NCI-H69 (cell line): ENCODE results near the gene SLC17A2.
A peak's percentile ranks its signal among the peaks of the same experiment; 100 is the strongest.

ENCODE experiments used
- DNase-seq: peaks from one replicate; lab custom pipeline; 2025; lab: John Stamatoyannopoulos, UW

SLC17A2 gene, protein sequence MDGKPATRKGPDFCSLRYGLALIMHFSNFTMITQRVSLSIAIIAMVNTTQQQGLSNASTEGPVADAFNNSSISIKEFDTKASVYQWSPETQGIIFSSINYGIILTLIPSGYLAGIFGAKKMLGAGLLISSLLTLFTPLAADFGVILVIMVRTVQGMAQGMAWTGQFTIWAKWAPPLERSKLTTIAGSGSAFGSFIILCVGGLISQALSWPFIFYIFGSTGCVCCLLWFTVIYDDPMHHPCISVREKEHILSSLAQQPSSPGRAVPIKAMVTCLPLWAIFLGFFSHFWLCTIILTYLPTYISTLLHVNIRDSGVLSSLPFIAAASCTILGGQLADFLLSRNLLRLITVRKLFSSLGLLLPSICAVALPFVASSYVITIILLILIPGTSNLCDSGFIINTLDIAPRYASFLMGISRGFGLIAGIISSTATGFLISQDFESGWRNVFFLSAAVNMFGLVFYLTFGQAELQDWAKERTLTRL

DNA sequence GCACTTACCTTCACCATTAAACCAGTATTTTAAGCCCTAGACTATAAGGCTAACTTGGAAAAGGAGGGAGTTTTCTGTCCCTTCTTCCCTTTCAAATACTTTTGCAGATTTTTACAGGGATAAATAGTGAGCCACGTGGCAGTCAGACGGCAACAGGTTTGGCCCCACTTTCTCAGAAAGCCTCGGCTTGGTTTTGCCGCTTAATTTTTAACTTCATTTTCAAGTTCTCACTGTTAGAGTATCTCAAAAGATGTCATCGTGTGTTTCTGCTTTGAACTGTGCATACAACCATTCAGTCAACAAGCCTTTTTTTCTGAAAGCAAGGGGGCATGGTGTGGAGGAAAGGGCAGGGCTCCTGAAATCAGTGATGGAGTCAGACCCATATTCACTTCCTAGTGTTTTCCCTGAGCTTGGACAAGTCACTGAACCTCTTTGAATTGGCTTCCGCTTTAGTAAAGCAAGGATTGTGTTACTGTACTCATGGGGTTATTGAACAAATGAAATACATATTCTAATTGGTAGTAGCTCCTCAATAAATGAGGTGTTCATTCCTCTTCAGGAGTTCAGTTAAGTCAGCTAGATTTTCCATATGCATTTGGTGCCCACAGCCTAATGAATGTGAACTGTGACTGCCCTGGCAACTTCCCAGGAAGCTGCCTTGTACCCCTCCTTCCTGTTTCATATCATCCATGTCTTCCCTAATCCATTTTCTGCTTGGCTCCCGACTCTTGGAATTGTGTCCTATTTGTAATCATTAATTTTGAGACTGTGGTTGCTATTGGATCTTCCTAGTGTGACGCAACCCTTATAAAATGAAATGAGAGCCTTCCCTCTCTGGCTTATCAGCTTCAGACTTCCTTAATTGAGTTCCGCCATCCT, at the start of gene SLC17A2:
Gene SLC17A2, minus strand, starts transcription at position 160 of the 879 bp plus-strand sequence. CDS start 4,895 bp downstream, outside the sequence.
- no peak for DNase-seq

DNA sequence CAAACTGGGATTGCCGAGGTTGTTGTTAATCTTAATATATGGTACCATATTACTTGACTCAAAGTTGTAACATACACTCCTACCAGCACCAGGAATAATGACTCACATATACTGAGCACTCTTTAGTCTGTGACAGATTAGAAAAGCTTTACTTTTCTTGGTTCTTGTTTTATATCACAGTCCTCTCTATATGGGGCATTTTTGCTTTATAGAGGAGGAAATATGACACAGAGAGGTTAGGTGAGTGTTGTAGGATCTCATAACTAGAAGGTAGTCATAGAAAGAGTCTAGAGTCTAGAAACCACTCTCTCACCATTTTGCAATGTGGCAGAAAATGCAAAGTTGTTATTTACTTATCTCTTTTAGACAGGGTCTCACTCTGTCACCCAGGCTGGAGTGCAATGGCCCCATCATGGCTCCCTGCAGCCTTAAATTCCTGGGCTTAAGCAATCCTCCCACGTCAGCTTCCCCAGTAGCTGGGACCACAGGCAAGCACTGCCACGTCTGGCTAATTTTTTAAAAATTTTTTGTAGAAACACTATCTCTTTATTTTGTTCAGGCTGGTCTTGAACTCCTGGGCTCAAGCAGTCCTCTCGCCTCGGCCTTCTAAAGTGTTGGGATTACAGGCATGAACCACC, 45.6 kb upstream of the SLC17A2 start:
- DNase-seq, result no peak

DNA sequence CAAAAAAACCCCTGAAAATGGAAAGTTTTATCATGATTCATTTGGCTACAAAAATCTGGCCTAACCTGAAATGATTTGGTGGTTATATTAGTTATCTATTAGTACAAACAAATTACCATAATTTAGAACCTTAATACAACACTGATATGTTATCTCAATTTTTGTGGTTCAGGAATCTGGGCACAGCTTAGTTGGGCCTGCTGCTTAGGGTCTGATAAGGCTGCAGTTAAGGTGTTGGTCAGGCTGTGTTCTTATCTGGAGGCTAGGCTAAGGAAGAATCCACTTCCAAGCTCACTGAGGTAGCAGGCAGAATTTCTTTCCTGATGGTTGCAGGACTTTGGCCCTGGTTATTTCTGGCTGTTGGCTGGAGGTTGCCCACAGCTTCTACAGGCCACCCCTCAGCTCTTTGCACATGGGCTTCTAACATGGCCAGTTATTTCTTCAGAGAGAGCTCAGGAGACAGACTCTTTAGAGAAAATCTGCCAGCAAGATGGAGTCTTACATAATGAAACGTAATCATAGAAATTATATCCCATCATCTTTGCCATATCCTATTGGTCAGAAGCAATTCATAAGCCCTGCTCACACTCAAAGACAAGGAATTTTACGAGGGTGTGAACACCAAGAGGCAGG, 43.5 kb upstream of the SLC17A2 start:
- no peak for DNase-seq

DNA sequence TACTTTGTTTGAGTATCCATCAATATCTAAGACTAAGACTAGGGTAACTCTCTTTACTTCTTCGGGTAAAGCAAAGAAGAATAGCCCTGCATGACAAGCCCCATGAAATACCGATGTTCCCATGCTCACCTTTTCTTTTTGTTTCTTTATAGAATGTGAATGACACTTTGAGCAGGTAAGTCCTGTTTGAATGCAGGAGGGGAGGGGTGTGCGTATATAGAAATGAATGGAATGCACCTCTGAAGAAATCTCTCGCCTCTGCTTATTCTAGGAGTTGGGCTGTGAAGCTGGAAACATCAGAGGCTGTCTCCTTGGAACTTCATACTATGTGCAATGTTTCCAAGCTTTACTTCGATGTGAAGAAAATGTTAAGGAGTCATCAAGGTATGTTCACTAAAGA, 42.4 kb upstream of the SLC17A2 start:
- no peak for DNase-seq

DNA sequence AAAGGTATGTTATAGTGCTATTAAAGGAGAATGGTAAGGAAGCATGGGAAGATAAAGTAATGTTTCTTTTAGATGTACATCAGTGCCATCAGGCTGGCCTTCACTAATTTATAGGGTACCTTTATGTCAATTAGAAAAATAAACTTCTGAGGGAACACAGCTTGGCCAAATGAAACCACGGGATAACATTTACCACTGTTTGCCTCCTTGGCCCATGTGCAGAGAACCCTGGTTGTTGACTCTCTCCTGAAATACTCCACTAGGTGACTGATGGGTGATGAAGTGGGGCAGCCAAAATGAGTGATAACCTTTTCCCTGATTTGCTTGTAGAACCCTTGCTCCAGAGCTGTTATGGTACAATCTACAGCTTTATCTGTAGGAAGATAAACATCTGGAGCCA, 41.6 kb upstream of the SLC17A2 start:
- DNase-seq, result no peak

DNA sequence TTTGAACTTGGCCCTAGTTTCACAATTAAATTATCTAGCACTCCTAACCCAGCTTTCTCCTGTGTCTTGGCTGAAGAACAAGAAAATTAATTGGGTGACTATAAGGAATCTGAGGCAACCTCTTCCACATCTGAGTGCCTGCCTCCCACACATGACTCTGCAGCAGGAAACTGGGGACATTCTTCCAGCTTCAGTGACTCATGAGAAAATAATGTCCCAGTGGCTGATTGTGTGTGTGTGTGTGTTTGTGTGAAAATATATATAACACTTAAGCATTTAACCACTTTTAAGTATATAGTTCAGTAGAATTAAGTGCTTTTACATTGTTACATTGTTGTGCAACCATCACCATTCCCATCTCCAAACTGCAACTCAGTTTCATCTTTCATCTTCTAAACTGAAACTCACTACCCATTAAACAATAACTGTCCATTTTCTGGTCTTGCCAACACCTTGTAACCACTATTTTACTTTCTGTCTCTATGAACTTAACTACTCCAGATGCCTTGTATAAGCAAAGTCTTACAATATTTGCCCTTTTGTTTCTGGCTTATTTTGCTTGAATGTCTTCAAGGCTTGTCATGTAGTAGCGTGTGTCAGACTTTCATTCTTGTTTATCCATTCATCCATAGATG, 40.8 kb upstream of the SLC17A2 start:
- no peak for DNase-seq

DNA sequence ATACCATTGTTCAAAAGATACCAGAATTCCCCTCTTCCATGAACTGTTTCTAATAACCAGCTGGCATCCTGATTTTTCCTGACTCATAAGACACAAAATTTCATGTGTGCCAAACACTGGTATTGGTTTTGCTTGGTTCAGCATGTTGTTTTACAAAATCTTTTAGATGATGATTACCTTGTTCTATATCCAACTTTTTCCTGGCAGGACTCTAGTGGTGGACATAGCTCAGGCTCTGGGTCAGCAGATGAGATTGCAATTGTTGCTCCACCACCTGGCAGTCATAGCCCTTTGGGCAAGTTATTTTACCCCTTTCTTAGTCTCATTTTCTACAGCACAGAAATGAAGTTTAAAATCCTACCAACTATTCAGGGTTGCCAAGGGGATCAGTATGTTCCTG, 38.3 kb upstream of the SLC17A2 start:
- DNase-seq, result no peak

DNA sequence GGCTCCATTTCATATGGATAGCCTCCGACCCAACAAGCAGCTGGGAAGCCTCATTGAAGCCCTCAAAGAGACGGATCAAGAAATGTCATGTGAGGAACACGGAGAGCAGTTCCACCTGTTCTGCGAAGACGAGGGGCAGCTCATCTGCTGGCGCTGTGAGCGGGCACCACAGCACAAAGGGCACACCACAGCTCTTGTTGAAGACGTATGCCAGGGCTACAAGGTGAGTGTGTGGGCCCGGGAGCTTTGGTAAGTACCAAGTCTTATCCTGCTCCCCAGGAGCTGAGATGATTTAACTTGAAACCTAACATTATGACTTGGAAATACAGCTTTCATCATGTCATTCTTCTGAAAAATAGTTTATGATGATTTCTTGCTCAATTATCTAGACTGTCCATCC, 36.2 kb upstream of the SLC17A2 start:
- DNase-seq, result no peak

DNA sequence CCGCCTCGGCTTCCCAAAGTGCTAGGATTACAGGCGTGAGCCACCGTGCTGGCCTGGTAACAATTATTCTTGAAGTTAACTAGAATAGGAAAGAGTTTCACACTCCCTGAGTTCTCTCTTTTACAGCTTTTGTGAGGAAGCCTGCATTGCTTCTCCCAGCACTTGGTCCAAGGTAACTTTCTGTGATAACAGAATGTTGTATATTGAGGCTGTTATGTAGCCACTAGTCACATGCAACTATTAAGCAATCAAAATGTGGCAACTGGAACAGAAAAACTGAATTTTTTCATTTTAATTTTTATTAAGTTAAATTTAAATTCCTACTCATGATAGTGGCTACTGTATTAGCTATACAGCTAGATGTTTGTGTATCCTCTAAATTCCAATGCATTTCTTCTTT, 34.6 kb upstream of the SLC17A2 start:
- no peak for DNase-seq

DNA sequence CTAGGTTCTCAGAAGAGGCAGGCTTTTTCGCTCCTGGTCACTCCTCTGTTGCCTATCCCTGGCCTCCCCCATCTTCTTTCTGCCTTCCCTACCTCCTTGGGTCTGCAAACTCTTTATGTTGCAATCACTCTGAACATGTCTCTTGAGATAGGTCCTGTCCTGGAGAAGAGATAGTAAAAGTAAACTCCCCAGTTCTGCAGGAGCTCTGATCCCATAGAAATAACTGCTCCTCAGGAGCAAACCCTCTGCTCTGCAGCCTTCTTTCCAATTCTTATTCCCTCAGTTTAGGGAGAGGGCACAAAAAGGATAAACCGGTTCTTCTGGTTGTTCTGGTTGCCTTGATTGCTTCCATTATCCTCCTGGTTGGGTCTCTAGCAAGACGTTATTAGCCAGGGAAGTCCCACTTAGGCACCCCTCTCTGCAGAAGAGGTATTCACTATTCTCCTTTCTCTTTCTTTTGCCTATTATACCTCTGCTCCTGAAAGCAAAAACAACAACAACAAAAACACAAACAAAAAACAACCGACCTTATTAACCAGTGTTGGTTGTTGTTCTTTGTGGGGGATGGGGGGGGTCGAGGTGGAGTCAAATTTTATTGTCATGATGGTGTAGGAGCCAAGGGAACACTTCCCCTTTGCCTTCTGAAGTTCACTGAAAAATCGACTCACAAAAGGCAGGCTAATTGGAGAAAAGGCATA, 33.1 kb upstream of the SLC17A2 start:
- no peak for DNase-seq

DNA sequence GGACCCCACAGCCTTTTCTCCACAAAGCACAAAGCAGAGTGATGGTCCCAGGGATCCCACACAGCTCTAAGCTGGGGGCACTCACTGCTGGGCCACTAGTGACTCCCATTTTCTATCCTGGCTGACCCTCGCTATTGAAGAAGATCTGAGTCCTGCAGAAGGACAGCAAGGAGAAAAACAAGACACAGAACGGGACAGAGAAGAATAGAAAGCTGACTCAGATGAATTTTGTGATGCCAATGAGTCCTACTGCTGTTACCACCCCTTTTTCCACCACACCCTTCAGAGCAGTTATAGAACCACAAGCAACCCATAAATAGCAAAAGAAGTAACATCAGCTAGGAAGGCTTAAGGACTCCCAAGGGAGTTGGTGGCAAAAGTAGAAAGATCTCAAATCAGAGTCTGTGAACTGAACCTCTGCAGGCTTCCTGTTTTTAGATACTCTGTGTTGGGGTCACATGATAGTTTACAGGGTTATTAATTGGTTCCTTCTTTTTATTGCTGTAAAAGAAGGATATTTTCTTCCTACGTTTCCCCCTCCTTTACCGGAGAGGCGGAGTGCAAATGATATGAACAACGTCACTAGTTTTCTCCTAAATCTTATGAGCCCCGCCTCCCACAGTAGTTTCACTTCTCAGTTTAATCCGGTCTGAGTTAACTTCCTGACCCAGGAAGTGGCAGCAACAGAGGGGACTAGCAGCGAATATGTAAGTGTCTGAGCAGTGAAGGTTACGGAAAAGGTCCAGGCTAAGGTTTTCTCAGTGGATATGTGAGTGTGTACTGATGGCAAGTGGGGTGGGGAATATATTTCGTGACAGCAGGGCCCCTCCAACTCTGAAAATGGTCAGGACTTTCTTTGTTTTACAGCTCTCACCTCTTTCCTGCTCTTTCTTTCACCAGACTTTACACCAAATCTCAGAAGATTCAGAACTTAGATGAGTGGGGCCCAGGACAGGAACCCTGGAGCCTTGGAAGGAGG, 31.9 kb upstream of the SLC17A2 start, which contains the start of gene TRIM38:
Gene TRIM38, plus strand, starts transcription at position 654 of the 979 bp plus-strand sequence. CDS start 3,721 bp downstream, outside the sequence.
- peak; percentile 11 for DNase-seq

DNA sequence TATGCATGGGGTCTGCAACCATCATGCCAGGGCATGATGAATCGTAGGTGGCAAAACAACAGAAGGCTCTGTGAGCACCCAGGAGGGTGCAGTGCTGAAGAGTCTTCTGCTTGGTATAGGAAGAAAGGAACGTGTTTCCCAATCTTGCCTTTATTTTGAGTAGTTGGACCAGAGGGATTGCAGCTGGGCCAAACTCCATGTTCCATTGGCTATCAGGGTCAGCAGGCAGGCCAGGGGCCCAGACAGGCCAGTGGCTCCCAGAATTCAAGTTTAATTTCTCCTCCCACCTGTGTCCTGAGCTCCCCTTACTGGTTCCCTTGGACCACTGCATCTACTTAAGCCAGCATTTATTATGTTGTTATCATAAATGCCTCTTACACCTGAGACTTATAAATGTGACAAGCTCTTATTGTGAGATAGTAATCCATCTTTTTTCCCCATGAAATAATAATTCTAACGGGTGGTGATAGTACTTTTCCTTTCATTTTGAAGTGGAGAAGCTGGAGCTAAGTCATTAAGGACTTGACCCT, 31.2 kb upstream of the SLC17A2 start:
- no peak for DNase-seq

DNA sequence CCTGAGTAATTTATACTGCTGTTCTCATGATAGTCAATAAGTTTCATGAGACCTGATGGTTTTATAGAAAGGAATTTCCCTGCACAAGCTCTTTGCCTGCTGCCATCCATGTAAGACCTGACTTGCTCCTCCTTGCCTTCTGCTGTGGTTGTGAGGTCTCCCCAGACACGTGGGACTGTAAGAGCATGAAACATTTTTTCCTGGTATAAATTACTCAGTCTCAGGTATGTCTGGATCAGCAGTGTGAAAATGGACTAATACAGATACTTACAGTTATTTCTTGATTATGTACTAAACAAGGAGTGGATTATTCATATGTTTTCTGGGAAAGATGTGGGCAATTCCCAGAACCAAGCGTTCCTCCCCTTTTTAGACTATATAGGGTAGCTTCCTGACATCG, 30.2 kb upstream of the SLC17A2 start:
- no peak for DNase-seq

DNA sequence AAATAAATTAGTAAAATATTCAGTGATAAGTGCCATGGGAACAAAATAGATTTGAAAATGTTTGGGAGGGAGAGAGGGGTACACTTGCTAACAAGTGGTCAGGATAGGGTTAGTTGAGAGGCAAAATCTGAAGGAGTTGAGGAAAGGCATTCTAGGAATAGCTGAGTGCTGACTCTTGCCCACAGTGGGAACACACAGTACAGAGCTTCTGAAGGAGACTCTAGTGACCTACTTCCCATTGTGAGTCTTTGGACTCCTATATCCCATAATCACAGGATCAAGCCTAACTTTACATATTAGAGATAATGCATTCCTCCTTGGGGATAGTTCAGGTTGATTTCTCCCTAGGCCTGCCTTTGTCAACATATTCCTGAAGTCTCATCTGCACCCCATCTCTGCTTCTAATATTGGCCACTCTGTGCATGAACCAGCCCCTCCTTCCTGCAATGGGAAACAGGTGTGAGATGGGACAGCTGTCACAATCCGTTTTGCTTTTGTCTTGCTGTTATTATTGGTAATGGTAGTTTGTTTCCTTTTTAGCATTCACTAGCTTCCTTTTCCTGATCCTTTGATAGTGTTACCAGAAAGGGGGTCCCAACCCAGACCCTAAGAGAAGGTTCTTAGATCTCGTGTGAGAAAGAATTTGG, 29.5 kb upstream of the SLC17A2 start:
- no peak for DNase-seq

DNA sequence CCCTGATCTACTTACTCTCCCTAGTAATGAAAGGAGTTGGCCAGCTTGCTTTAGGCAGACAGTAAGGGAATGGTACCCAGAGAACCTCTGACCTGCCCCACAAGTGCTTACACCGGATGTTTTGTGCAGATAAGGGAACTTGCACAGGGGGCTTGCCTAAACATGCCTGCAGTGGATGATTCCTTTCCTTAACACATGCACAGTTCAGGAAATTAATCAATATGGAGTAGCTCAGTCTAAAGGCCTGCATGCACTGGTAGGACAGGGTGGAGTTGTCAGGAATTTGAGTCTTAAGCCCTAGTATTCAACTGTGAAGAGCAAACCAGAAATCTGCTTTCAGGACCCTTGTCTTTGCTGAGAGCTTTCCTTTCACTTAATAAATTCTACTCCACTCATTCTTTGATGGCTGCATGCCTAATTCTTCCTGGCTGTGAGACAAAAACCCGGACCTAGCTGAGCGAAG, 28.2 kb upstream of the SLC17A2 start:
- DNase-seq, result no peak

DNA sequence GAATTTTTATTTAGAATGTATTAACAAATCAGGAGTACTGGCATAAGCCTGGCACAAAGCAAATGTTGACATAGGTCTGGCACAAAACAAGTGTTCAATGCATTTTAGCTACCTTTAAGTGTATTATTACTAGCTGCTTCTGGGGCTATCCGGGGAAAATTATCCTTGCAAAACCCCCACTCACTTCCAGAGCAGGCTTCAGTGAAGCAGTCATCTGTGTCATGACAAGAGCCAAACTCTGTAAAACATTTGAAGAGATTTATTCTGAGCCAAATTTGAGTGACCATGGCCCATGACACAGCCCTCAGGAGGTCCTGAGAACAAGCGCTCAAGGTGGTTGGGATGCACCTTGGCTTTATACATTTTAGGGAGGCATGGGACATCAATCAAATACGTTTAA, 25.7 kb upstream of the SLC17A2 start:
- DNase-seq, result no peak

DNA sequence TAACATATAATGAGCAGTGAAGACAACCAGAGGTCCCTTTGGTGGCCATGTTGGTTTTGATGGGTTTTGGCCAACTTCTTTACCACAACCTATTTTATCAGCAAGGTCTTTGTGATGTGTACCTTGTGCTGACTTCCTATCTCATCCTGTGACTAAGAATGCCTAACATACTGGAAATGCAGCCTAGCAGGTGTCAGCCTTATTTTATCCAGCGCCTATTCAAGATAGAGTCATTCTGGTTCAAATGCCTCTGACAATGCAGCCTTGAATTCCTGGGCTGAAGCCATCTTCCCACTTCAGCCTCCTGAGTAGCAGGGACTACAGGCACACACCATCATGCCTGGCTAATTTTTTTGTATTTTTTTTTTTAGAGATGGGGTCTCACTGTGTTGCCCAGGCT, 24.3 kb upstream of the SLC17A2 start:
- no peak for DNase-seq

DNA sequence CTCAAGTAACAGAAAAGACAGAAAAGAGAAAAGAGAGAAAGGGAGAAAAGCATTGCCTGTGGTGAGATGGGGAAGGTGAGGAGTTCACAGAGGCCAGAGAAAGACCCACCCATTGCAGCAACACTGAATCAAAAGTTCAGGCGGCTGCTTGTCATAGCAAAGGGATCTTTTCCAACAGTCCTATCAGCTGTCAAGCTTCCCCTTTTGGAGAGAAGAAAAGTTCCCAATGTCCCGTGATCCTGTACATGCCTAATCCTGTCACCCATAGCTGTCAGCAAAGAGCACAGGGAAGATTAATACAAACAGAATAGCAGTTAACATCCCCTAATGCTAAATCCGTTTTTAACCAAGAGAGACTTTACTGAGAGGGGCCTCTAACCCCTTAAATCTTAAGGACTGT, 23.2 kb upstream of the SLC17A2 start:
- no peak for DNase-seq

DNA sequence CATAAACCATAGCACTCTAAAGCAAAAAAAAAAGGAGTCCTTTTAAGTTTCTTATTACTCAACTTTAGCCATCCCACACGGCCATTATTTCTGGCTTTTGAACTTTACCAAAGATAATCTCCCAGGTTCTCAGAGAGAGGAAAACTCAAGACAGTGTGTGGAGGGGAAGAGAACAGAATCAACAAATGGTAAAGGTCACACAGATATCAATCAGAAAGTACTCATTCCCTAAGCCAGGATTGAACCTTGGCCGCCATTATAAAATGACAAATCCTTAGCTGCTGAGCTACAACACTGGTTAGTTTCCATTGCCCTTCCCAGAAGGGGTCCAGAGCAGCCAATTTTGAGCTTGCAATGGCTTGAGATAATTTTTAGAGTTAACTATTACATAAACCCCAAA, 22.0 kb upstream of the SLC17A2 start:
- DNase-seq, result no peak
